NOMO-1 (cell line): ENCODE results near the gene AMMECR1L.
"Not testable (repeated sequence)": the region's sequence is repeated elsewhere in the genome, so short reads cannot be mapped to it uniquely, and the experiment has no call there.

Experiments
- DNase-seq, 2 experiments: peaks; one replicate each; lab custom pipeline; 2025; ENCODE audit not compliant: unreplicated experiment in 2 of 2; lab: John Stamatoyannopoulos, UW

The AMMECR1L gene

DNA sequence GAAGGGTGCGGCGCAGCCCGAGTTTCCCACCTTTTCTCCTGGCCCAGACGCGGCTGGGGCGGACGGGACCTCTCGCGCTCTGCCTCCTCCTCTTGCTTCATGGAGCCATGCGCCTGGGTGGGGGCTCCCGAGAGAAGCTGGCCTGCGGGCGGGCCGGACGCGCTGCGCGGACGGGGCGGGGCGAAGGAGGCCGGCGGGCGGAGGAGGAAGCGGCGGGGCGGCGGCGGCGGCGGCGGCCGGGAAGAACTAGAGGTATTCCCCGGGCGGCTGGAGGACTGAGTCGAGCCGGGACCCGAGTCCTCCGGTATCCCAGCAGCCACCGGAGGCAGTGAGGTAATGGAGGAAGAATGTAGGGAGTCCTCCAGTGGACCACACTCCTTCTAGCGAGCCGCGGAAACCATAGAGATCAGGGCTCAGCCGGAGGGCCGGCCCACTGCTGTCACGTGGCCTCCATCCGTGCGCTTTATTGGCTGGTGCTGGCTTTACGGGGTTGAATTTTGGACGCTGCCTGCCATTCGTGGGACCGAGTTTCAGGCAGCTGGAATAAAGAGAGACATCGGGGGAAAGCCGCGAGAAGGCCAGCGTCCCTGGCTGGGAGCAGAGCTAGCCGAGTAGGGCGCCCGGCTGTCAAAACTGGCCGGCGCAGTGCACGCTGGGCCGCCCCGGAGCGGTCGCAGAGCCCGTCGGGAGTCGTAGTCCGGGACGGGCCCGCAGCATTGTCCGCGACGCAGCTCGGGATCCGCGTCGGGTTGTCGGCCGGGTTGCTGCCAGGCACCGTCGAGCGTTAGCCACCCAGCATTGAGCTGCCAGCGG lies at the start of gene AMMECR1L:
AMMECR1L (minus strand) TSS at position 177 of the 813 bp plus-strand sequence. CDS start 11,722 bp downstream, outside the sequence.
- DNase-seq: peak; percentile 59 to 65

DNA sequence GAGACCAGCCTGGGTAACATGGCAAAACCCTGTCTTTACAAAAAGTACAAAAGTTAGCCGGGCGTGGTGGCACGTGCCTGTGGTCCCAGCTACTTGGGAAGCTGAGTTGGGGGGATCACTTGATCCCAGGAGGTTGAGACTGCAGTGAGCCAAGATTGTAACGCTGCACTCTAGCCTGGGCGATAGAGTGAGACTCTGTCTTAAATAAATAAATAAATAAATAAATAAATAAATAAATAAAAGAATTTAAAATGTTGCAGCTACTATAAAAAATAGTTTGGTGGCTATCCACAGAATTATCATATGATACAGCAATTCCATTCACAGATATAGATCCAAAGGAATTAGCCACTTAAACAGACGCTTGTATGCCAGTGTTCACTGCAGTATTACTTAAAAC lies 49.6 kb upstream of the AMMECR1L start:
- DNase-seq: no peak

- DNase-seq: no peak
These were observed 46.6 kb upstream of the AMMECR1L start for GRCh38 chr2:127932199-127932876.

DNA sequence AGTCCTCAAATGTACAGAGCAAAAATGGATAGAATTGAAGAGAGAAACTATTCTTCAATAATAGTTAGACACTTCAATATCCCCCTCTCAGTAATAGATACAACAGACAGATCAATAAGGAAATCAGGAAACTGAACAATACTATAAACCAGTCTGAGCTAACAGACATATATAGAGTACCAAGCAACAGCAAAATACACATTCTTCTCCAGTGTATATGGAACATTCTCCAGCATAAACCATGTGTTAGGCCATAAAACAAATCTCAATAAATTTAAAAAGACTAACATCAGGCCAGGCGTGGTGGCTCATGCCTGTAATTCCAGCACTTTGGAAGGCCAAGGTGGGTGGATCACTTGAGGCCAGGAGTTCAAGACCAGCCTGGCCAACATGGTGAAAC lies 43.7 kb upstream of the AMMECR1L start:
- no peak for DNase-seq

- DNase-seq: no peak
These were observed 41.6 kb upstream of the AMMECR1L start for GRCh38 chr2:127927384-127927783.

GRCh38 chr2:127917916-127918315 lies 32.2 kb upstream of the AMMECR1L start:
- no peak for DNase-seq

- DNase-seq: no peak
These were observed 28.2 kb upstream of the AMMECR1L start for GRCh38 chr2:127913808-127914457.

DNA sequence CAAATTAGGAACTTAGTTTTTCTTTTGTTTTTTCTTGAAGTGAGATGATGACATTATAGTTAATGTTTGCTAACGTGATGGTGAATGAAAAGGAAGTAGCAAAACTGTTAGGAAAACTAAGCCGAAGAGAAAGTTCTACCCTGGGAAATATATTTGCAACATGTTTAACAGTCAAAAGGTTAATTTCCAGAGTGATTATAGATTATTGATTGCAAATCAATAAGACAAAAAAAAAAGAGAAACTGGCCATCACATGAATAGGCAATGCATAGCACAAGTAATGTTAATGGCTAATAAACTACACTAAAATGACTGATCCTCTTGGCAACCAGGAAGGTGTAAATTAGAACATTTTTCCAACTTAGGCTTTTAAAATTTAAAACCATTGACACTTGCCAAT lies 26.0 kb upstream of the AMMECR1L start:
- peak in 1 of 2 experiments; percentile 24 for DNase-seq

DNA sequence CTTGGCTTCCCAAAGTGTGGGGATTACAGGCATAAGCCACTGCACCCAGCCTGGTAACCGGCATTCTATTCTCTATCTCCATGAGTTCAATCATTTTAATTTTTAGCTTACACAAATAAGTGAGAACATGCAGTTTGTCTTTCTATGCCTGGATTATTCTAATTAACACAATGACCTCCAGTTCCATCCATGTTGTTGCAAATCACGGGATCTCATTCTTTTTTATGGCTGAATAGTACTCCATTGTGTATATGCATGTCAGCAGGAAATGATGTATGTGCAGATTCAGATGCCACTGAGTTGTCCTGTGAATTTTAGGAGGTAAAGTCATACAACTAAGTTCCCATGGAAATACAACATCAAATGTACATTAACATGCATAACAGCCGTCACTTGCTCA lies 24.7 kb upstream of the AMMECR1L start:
- DNase-seq: no peak

- DNase-seq: no peak
These were observed 23.3 kb upstream of the AMMECR1L start for GRCh38 chr2:127909019-127909418.

- DNase-seq: not testable (repeated sequence)
These were observed 22.1 kb upstream of the AMMECR1L start for GRCh38 chr2:127907733-127908400.

GRCh38 chr2:127906206-127906926 lies 20.6 kb upstream of the AMMECR1L start:
- no peak for DNase-seq

DNA sequence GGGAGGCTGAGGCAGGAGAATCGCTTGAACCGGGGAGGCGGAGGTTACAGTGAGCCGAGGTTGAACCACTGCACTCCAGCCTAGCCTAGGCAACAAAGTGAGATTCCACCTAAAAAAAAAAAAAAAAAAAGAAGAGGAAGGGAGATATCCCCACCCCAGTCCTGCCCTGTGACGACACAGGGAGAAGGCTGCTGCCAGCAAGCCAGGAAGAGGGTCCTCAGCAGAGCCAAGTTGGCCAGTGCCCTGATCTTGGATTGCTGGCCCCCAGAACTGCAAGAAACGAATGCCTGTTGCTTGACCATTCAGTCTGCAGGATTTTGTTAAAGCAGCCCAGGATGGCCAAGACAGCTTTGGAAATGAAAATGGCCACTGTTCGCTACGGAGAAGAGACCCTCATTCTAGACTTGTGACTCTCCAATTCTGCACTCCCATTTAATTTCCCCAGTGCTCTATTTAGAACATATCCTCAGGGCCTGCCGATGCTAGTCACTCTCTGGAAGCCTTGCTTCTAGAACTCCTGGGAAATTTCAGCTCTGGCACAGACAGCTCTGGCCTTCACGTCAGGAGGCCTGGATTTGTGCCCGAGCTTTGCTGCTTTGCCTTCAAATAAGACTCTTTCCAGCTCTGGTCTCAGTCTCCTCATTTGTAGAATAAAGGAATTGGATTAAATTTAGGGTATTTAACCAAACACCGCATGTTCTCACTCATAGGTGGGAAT lies 15.7 kb upstream of the AMMECR1L start:
- no peak for DNase-seq

- no peak for DNase-seq
These were observed 11.9 kb upstream of the AMMECR1L start for GRCh38 chr2:127897531-127898211.

GRCh38 chr2:127893494-127893893 lies 7.7 kb upstream of the AMMECR1L start:
- no peak for DNase-seq

GRCh38 chr2:127893033-127893432 lies 7.3 kb upstream of the AMMECR1L start:
- DNase-seq: no peak

- DNase-seq: no peak
These were observed 6.1 kb upstream of the AMMECR1L start for GRCh38 chr2:127891811-127892210.

DNA sequence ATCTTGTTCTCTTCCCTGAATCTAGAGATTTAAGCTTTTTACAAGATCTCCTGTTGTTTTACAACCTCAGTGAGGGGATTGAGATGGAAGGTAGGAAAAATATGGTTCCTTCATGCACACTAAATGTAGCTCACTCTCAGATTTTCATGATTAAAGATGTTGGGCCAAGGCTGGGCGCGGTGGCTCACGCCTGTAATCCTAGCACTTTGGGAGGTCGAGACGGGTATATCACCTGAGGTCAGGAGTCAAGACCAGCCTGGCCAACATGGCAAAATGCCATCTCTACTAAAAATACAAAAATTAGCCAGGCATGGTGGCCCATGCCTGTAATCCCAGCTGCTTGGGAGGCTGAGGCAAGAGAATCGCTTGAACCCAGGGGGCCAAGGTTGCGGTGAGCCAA lies 5.0 kb upstream of the AMMECR1L start:
- not testable (repeated sequence) for DNase-seq

GRCh38 chr2:127888772-127889171 lies 3.0 kb upstream of the AMMECR1L start:
- no peak for DNase-seq
